LNCAP (cell line): ENCODE data around the gene CATSPERB.

Experiments
- CTCF ChIP-seq: fragments of 450-650 bp; IDR thresholded peaks from 2 replicates; pipeline ENCODE4 v1.5.1; 2017; ENCODE audit warnings: mild to moderate bottlenecking

CATSPERB gene

GRCh38 chr14:91731986-91732385 is at the start of gene CATSPERB:
Gene CATSPERB, minus strand, starts transcription at chr14:91732086. Its CDS starts 2,607 bp downstream, at chr14:91729479.
- TF ChIP-seq CTCF: no peak

- no peak for TF ChIP-seq CTCF
These were observed 48.6 kb upstream of the CATSPERB start for GRCh38 chr14:91780452-91780851.

- no peak for TF ChIP-seq CTCF
These were observed 46.3 kb upstream of the CATSPERB start for GRCh38 chr14:91778217-91778616.

- TF ChIP-seq CTCF: no peak
These were observed 42.5 kb upstream of the CATSPERB start for GRCh38 chr14:91774140-91775096.

- TF ChIP-seq CTCF: no peak
These were observed 38.3 kb upstream of the CATSPERB start for GRCh38 chr14:91770185-91770584.

GRCh38 chr14:91755570-91756295 is 23.8 kb upstream of the CATSPERB start:
- no peak for TF ChIP-seq CTCF

GRCh38 chr14:91754819-91755218 is 22.9 kb upstream of the CATSPERB start:
- TF ChIP-seq CTCF: no peak
